DMS153 (cell line): ENCODE measurements around the gene RIMKLA.

Source experiments
- DNase-seq: peaks from one replicate; lab custom pipeline; 2025; lab: John Stamatoyannopoulos, UW

RIMKLA gene

GRCh38 chr1:42372796-42373195 is 7.8 kb upstream of the RIMKLA start:
- no peak for DNase-seq

GRCh38 chr1:42379794-42380585 is 602 bp upstream of the RIMKLA start:
- no peak for DNase-seq

GRCh38 chr1:42381280-42381673 is 685 bp downstream of the RIMKLA start:
- DNase-seq: no peak

- no peak for DNase-seq
These were observed 4.7 kb downstream of the RIMKLA start for GRCh38 chr1:42385283-42385682.

GRCh38 chr1:42386051-42386450 is 5.5 kb downstream of the RIMKLA start:
- DNase-seq: no peak

- peak; percentile 75 for DNase-seq
These were observed 11.7 kb downstream of the RIMKLA start for GRCh38 chr1:42392255-42392654.

- no peak for DNase-seq
These were observed 12.6 kb downstream of the RIMKLA start for GRCh38 chr1:42392967-42393848.

GRCh38 chr1:42399315-42400100 is 18.9 kb downstream of the RIMKLA start:
- no peak for DNase-seq

GRCh38 chr1:42403880-42404400 is 23.3 kb downstream of the RIMKLA start:
- no peak for DNase-seq

- DNase-seq: no peak
These were observed 34.2 kb downstream of the RIMKLA start for GRCh38 chr1:42414551-42415496.

- DNase-seq: no peak
These were observed 36.6 kb downstream of the RIMKLA start for GRCh38 chr1:42417166-42417565.

GRCh38 chr1:42418516-42418915 is 37.9 kb downstream of the RIMKLA start:
- no peak for DNase-seq

GRCh38 chr1:42419126-42419821 is 38.7 kb downstream of the RIMKLA start:
- DNase-seq: peak; percentile 63

GRCh38 chr1:42420121-42420520 is 39.5 kb downstream of the RIMKLA start:
- DNase-seq: no peak

- DNase-seq: peak; percentile 97
These were observed 40.5 kb downstream of the RIMKLA start for GRCh38 chr1:42420911-42421585.

- DNase-seq: peak; percentile 49
These were observed 42.1 kb downstream of the RIMKLA start for GRCh38 chr1:42422737-42423136.

- peak; percentile 51 for DNase-seq
These were observed 43.1 kb downstream of the RIMKLA start for GRCh38 chr1:42423681-42424080.

GRCh38 chr1:42424201-42424600 is 43.6 kb downstream of the RIMKLA start:
- no peak for DNase-seq

- no peak for DNase-seq
These were observed 46.6 kb downstream of the RIMKLA start for GRCh38 chr1:42427240-42427639.

GRCh38 chr1:42429603-42430002 is 49.0 kb downstream of the RIMKLA start:
- no peak for DNase-seq
